Measurements from ENCODE around the gene SEC61B. TPM values are rescaled to one million over a fixed set of nuclear protein-coding genes. Genes with fewer than 3 reads are reported as not detected.

SEC61B gene
- total and polyA plus RNA-seq, 9 of the 15 experiments (the other 6 are each of a cell fraction or from before 2014, with no cell fraction given), result 57.8 to 262 (median 172) TPM

DNA sequence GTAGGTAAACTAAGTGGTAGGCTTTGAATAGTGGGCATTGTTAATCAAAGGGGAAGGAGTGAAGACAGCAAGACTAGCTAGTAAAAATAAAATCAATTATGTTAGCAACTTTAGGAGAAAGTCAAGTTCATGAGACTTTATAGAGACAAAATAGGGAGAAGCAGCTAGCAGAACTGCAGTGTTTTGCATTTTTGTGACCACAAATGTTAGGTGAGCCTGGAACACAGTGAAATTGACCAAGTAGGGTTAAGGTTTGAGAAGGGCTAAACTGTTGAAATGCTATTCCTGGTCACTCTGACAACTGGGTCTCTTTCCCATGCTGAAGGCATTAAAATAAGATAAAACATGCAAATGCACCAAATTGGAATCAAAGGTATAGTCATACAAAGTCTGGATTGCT, 13.0 kb downstream of the SEC61B start (continued):
- TF ChIP-seq, protein P1, sequence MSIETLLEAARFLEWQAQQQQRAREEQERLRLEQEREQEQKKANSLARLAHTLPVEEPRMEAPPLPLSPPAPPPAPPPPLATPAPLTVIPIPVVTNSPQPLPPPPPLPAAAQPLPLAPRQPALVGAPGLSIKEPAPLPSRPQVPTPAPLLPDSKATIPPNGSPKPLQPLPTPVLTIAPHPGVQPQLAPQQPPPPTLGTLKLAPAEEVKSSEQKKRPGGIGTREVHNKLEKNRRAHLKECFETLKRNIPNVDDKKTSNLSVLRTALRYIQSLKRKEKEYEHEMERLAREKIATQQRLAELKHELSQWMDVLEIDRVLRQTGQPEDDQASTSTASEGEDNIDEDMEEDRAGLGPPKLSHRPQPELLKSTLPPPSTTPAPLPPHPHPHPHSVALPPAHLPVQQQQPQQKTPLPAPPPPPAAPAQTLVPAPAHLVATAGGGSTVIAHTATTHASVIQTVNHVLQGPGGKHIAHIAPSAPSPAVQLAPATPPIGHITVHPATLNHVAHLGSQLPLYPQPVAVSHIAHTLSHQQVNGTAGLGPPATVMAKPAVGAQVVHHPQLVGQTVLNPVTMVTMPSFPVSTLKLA (conservative IDR thresholded peaks at IDR 0.05), result no peak
- TF ChIP-seq, protein P2, sequence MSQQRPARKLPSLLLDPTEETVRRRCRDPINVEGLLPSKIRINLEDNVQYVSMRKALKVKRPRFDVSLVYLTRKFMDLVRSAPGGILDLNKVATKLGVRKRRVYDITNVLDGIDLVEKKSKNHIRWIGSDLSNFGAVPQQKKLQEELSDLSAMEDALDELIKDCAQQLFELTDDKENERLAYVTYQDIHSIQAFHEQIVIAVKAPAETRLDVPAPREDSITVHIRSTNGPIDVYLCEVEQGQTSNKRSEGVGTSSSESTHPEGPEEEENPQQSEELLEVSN (IDR thresholded peaks at IDR 0.05; ENCODE audit: borderline replicate concordance in 1 of 2, extremely low read depth in 1 of 2, insufficient read depth in 1 of 2, insufficient read length in 1 of 2, low read depth in 1 of 2, low read length in 1 of 2, poor library complexity in 1 of 2, severe bottlenecking in 1 of 2), result no peak
- TF ChIP-seq HNRNPK (IDR thresholded peaks at IDR 0.05; ENCODE audit: low read depth, low read length, poor library complexity, severe bottlenecking), result no peak
- TF ChIP-seq ZNF224 (CRISPR knock-in tag; IDR thresholded peaks at IDR 0.05), result no peak
- no peak for TF ChIP-seq RAD21 (CRISPR knock-in tag; conservative IDR thresholded peaks at IDR 0.05 in 1 of 2, IDR thresholded peaks at IDR 0.05 in 1 of 2)
- no peak for TF ChIP-seq PTTG1 (tag; IDR thresholded peaks at IDR 0.05; ENCODE audit: low read depth)
